Activated CD8-positive, alpha-beta memory T cell treated with anti-CD3 and anti-CD28 coated beads, Interleukin-2, amount 50 U/mL, for 48 hours (primary cell): ENCODE measurements around the gene CCDC201.

ENCODE experiments used
- DNase-seq: peaks from one replicate; pipeline ENCODE4 v3.0.0-alpha.2; 2020

CCDC201 gene

GRCh38 chr7:45873035-45873354 is at the start of gene CCDC201:
Gene CCDC201, minus strand, starts transcription at chr7:45873082. Its CDS starts 75 bp downstream, at chr7:45873007.
- DNase-seq, result no peak

GRCh38 chr7:45921699-45922519 is 49.0 kb upstream of the CCDC201 start:
- DNase-seq, result no peak

GRCh38 chr7:45921381-45921698 is 48.5 kb upstream of the CCDC201 start:
- DNase-seq, result no peak

GRCh38 chr7:45920502-45921380 is 47.9 kb upstream of the CCDC201 start, which contains the start of gene IGFBP3:
Gene IGFBP3, minus strand, starts transcription at chr7:45921272. Its CDS starts 132 bp downstream, at chr7:45921140.
- no peak for DNase-seq

- DNase-seq, result no peak
Measured at GRCh38 chr7:45919993-45920459, 47.1 kb upstream of the CCDC201 start.

- DNase-seq, result no peak
Measured at GRCh38 chr7:45919231-45919784, 46.4 kb upstream of the CCDC201 start.

- DNase-seq, result no peak
Measured at GRCh38 chr7:45918556-45918955, 45.7 kb upstream of the CCDC201 start.

GRCh38 chr7:45917658-45918057 is 44.8 kb upstream of the CCDC201 start:
- peak; percentile 96 for DNase-seq

GRCh38 chr7:45917064-45917463 is 44.2 kb upstream of the CCDC201 start:
- no peak for DNase-seq

GRCh38 chr7:45915606-45916005 is 42.7 kb upstream of the CCDC201 start:
- no peak for DNase-seq

GRCh38 chr7:45914911-45915310 is 42.0 kb upstream of the CCDC201 start:
- DNase-seq, result no peak

GRCh38 chr7:45912972-45913371 is 40.1 kb upstream of the CCDC201 start:
- DNase-seq, result no peak

- DNase-seq, result no peak
Measured at GRCh38 chr7:45911311-45911710, 38.4 kb upstream of the CCDC201 start.

- no peak for DNase-seq
Measured at GRCh38 chr7:45910855-45911254, 38.0 kb upstream of the CCDC201 start.

- DNase-seq, result no peak
Measured at GRCh38 chr7:45909561-45909960, 36.7 kb upstream of the CCDC201 start.

- DNase-seq, result no peak
Measured at GRCh38 chr7:45902820-45903219, 29.9 kb upstream of the CCDC201 start.

GRCh38 chr7:45901566-45901965 is 28.7 kb upstream of the CCDC201 start:
- no peak for DNase-seq

- no peak for DNase-seq
Measured at GRCh38 chr7:45898222-45898621, 25.3 kb upstream of the CCDC201 start.

GRCh38 chr7:45897042-45897690 is 24.3 kb upstream of the CCDC201 start:
- DNase-seq, result no peak

- DNase-seq, result no peak
Measured at GRCh38 chr7:45894665-45895062, 21.8 kb upstream of the CCDC201 start.

GRCh38 chr7:45893996-45894664 is 21.2 kb upstream of the CCDC201 start:
- DNase-seq, result no peak

GRCh38 chr7:45893374-45893995 is 20.6 kb upstream of the CCDC201 start:
- DNase-seq, result no peak
